WTC11 (cell line): ENCODE data around the gene NEDD4. TPM values are rescaled to one million over a fixed set of nuclear protein-coding genes. Genes with fewer than 3 reads are reported as not detected.

Experiments used
- ATAC-seq: fragments of 200-7000 bp; cut with Tn5 transposase; 2 replicates; pipeline ENCODE4 v1.10.0; 2021; ENCODE audit warnings: mild to moderate bottlenecking, moderate library complexity
- CTCF ChIA-PET: fragments of 300-600 bp; sonication (Branson Sonifier 250); formaldehyde crosslinking; loops from one replicate; lab custom pipeline; 2021; ENCODE audit warnings: antibody characterized with exemption; lab: Charles Lee
- POLR2A ChIA-PET: fragments of 350-600 bp; sonication (Branson Sonifier 250); formaldehyde crosslinking; loops from one replicate; lab custom pipeline; 2021; ENCODE audit warnings: antibody characterized with exemption; lab: Charles Lee
- DNase-seq: peaks from one replicate; pipeline ENCODE4 v3.0.0; 2021; ENCODE audit warnings: low spot score
- H3K27ac Mint-ChIP-seq: 2 replicates; pipeline ENCODE4 v1.8.0; 2021; ENCODE audit warnings: mixed read lengths
- H3K27me3 Mint-ChIP-seq: 2 replicates; pipeline ENCODE4 v1.8.0; 2021; ENCODE audit warnings: low read depth, mild to moderate bottlenecking, moderate library complexity, mixed read lengths
- H3K36me3 Mint-ChIP-seq: 2 replicates; pipeline ENCODE4 v1.8.0; 2021; ENCODE audit warnings: mixed read lengths
- H3K4me1 Mint-ChIP-seq: 2 replicates; pipeline ENCODE4 v1.8.0; 2022; ENCODE audit warnings: mixed read lengths
- H3K4me3 Mint-ChIP-seq: 2 replicates; pipeline ENCODE4 v1.8.0; 2021; ENCODE audit warnings: mild to moderate bottlenecking, moderate library complexity, mixed read lengths
- H3K9me3 Mint-ChIP-seq: 2 replicates; pipeline ENCODE4 v1.8.0; 2021; ENCODE audit warnings: mixed read lengths
- ATF2 ChIP-seq: sonication (generic); formaldehyde crosslinking; IDR thresholded peaks from 2 replicates; pipeline ENCODE4 v1.8.1; 2022; ENCODE audit warnings: low read depth, missing genetic modification reagents, borderline replicate concordance
- ELF4 ChIP-seq: sonication (generic); formaldehyde crosslinking; IDR thresholded peaks from 2 replicates; pipeline ENCODE4 v1.8.1; 2022; ENCODE audit warnings: low read depth, mild to moderate bottlenecking, moderate library complexity, missing genetic modification reagents
- ETV6 ChIP-seq: sonication (generic); formaldehyde crosslinking; IDR thresholded peaks from 2 replicates; pipeline ENCODE4 v1.8.1; 2022; ENCODE audit warnings: mild to moderate bottlenecking, missing genetic modification reagents
- FOXJ3 ChIP-seq: sonication (generic); formaldehyde crosslinking; IDR thresholded peaks from 2 replicates; pipeline ENCODE4 v1.9.0; 2021; ENCODE audit warnings: missing genetic modification reagents, mild to moderate bottlenecking, borderline replicate concordance
- GRHL2 ChIP-seq: fragments of 250-450 bp; sonication (Bioruptor Pico); IDR thresholded peaks from 2 replicates; pipeline ENCODE4 v1.8.0; 2022; ENCODE audit warnings: mild to moderate bottlenecking, moderate library complexity; ENCODE audit not compliant: insufficient replicate concordance, severe bottlenecking
- HMGA2 ChIP-seq: fragments of 250-450 bp; sonication (Bioruptor Pico); IDR thresholded peaks from 2 replicates; pipeline ENCODE4 v1.4.0; 2021; ENCODE audit warnings: mild to moderate bottlenecking, moderate library complexity
- NFE2L1 ChIP-seq: sonication (generic); formaldehyde crosslinking; IDR thresholded peaks from 2 replicates; pipeline ENCODE4 v1.8.1; 2023; ENCODE audit warnings: missing genetic modification reagents
- NR1H2 ChIP-seq: sonication (generic); formaldehyde crosslinking; IDR thresholded peaks from 2 replicates; pipeline ENCODE4 v1.9.0; 2021; ENCODE audit warnings: mild to moderate bottlenecking, moderate library complexity, missing genetic modification reagents
- RELA ChIP-seq: sonication (generic); formaldehyde crosslinking; IDR thresholded peaks from 2 replicates; pipeline ENCODE4 v1.8.1; 2022; ENCODE audit warnings: missing genetic modification reagents, mild to moderate bottlenecking, borderline replicate concordance
- USF2 ChIP-seq: sonication (generic); formaldehyde crosslinking; IDR thresholded peaks from 2 replicates; pipeline ENCODE4 v1.8.1; 2023; ENCODE audit warnings: mild to moderate bottlenecking, missing genetic modification reagents, moderate library complexity
- ZNF416 ChIP-seq: fragments of 250-450 bp; sonication (Bioruptor Pico); IDR thresholded peaks from 2 replicates; pipeline ENCODE4 v1.9.0; 2021; ENCODE audit warnings: mild to moderate bottlenecking, inconsistent platforms
- ZNF532 ChIP-seq: fragments of 250-450 bp; sonication (Bioruptor Pico); IDR thresholded peaks from 2 replicates; pipeline ENCODE4 v1.9.0; 2021; ENCODE audit warnings: mild to moderate bottlenecking, borderline replicate concordance
- total RNA-seq: library from RNA; stranded (reverse); gene quantifications from 3 replicates; pipeline ENCODE4 v1.2.3, GENCODE V29; 2021
- TF ChIP-seq, protein P1 (sequence below): sonication (generic); formaldehyde crosslinking; IDR thresholded peaks from 2 replicates; pipeline ENCODE4 v1.8.1; 2023; ENCODE audit warnings: mild to moderate bottlenecking, missing genetic modification reagents
- TF ChIP-seq, protein P2 (sequence below): sonication (generic); formaldehyde crosslinking; IDR thresholded peaks from 2 replicates; pipeline ENCODE4 v1.8.0; 2023; ENCODE audit warnings: missing genetic modification reagents, mild to moderate bottlenecking, borderline replicate concordance
- TF ChIP-seq, protein P3 (sequence below): fragments of 250-450 bp; sonication (Bioruptor Pico); conservative IDR thresholded peaks from 2 replicates; pipeline ENCODE4 v1.9.0; 2021; ENCODE audit warnings: mild to moderate bottlenecking
- TF ChIP-seq, protein P4 (sequence below): sonication (generic); formaldehyde crosslinking; IDR thresholded peaks from 2 replicates; pipeline ENCODE4 v1.8.1; 2023; ENCODE audit warnings: mild to moderate bottlenecking, missing genetic modification reagents, borderline replicate concordance

NEDD4 gene
- total RNA-seq, 1 experiment from 2014 or later: 4.5 TPM

- no peak overlapping the region for H3K4me3 Mint-ChIP-seq
- H3K4me1 Mint-ChIP-seq: peaks cover 6% of the 10 kb centered on the region
- H3K36me3 Mint-ChIP-seq: no peaks in the 10 kb centered on the region
- peaks cover 4% of the 10 kb centered on the region; the same call in 1 of the 2 replicates for H3K9me3 Mint-ChIP-seq
- no peak overlapping the region for H3K27ac Mint-ChIP-seq
- POLR2A ChIA-PET: no interaction called here
- H3K27me3 Mint-ChIP-seq: no peaks in the 10 kb centered on the region; the same call in 1 of the 2 replicates
- CTCF ChIA-PET: no interaction called here
- DNase-seq (no peak), ATAC-seq (no peak)
- TF ChIP-seq HMGA2 (CRISPR knock-in tag): no peak
- TF ChIP-seq NFE2L1 (CRISPR knock-in tag): no peak
- no peak for TF ChIP-seq RELA (CRISPR knock-in tag)
- TF ChIP-seq, protein P1, sequence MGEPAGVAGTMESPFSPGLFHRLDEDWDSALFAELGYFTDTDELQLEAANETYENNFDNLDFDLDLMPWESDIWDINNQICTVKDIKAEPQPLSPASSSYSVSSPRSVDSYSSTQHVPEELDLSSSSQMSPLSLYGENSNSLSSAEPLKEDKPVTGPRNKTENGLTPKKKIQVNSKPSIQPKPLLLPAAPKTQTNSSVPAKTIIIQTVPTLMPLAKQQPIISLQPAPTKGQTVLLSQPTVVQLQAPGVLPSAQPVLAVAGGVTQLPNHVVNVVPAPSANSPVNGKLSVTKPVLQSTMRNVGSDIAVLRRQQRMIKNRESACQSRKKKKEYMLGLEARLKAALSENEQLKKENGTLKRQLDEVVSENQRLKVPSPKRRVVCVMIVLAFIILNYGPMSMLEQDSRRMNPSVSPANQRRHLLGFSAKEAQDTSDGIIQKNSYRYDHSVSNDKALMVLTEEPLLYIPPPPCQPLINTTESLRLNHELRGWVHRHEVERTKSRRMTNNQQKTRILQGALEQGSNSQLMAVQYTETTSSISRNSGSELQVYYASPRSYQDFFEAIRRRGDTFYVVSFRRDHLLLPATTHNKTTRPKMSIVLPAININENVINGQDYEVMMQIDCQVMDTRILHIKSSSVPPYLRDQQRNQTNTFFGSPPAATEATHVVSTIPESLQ (CRISPR knock-in tag): no peak
- no peak for TF ChIP-seq ZNF532 (CRISPR knock-in tag)
- no peak for TF ChIP-seq ELF4 (CRISPR knock-in tag)
- TF ChIP-seq ZNF416 (CRISPR knock-in tag): no peak
- TF ChIP-seq USF2 (CRISPR knock-in tag): no peak
- no peak for TF ChIP-seq ATF2
- no peak for TF ChIP-seq GRHL2
- TF ChIP-seq, protein P2, sequence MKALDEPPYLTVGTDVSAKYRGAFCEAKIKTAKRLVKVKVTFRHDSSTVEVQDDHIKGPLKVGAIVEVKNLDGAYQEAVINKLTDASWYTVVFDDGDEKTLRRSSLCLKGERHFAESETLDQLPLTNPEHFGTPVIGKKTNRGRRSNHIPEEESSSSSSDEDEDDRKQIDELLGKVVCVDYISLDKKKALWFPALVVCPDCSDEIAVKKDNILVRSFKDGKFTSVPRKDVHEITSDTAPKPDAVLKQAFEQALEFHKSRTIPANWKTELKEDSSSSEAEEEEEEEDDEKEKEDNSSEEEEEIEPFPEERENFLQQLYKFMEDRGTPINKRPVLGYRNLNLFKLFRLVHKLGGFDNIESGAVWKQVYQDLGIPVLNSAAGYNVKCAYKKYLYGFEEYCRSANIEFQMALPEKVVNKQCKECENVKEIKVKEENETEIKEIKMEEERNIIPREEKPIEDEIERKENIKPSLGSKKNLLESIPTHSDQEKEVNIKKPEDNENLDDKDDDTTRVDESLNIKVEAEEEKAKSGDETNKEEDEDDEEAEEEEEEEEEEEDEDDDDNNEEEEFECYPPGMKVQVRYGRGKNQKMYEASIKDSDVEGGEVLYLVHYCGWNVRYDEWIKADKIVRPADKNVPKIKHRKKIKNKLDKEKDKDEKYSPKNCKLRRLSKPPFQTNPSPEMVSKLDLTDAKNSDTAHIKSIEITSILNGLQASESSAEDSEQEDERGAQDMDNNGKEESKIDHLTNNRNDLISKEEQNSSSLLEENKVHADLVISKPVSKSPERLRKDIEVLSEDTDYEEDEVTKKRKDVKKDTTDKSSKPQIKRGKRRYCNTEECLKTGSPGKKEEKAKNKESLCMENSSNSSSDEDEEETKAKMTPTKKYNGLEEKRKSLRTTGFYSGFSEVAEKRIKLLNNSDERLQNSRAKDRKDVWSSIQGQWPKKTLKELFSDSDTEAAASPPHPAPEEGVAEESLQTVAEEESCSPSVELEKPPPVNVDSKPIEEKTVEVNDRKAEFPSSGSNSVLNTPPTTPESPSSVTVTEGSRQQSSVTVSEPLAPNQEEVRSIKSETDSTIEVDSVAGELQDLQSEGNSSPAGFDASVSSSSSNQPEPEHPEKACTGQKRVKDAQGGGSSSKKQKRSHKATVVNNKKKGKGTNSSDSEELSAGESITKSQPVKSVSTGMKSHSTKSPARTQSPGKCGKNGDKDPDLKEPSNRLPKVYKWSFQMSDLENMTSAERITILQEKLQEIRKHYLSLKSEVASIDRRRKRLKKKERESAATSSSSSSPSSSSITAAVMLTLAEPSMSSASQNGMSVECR (CRISPR knock-in tag): no peak
- TF ChIP-seq, protein P3, sequence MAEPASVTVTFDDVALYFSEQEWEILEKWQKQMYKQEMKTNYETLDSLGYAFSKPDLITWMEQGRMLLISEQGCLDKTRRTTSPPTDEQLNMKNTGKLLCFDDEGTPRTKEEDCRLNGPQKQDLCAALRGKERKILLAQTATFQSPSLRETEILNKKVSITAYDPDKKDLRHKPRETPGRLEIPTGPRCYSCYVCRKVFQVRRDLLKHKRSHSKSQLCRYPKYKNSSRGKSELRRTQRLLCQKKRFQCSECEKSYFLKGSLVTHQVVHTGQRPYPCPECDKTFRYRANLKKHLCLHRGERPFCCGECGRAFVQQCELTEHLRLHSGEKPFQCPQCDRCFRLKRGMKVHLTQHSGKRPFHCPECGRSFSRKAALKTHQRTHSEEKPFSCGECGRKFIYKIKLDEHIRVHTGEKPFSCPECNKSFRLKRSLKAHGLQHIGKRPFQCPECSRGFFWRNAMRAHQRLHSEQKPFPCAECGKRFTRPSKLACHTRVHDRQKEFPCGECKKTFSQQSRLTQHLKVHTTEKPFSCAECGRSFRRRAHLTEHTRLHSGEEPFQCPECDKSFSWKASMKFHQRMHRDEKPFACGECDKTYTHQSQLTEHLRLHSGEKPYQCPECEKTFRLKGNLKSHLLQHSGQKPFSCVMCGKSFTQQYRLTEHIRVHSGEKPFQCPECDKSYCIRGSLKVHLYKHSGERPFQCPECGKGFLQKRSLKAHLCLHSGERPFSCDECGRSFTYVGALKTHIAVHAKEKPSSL (CRISPR knock-in tag): no peak
- TF ChIP-seq FOXJ3 (CRISPR knock-in tag): no peak
- TF ChIP-seq NR1H2 (CRISPR knock-in tag): no peak
- TF ChIP-seq, protein P4, sequence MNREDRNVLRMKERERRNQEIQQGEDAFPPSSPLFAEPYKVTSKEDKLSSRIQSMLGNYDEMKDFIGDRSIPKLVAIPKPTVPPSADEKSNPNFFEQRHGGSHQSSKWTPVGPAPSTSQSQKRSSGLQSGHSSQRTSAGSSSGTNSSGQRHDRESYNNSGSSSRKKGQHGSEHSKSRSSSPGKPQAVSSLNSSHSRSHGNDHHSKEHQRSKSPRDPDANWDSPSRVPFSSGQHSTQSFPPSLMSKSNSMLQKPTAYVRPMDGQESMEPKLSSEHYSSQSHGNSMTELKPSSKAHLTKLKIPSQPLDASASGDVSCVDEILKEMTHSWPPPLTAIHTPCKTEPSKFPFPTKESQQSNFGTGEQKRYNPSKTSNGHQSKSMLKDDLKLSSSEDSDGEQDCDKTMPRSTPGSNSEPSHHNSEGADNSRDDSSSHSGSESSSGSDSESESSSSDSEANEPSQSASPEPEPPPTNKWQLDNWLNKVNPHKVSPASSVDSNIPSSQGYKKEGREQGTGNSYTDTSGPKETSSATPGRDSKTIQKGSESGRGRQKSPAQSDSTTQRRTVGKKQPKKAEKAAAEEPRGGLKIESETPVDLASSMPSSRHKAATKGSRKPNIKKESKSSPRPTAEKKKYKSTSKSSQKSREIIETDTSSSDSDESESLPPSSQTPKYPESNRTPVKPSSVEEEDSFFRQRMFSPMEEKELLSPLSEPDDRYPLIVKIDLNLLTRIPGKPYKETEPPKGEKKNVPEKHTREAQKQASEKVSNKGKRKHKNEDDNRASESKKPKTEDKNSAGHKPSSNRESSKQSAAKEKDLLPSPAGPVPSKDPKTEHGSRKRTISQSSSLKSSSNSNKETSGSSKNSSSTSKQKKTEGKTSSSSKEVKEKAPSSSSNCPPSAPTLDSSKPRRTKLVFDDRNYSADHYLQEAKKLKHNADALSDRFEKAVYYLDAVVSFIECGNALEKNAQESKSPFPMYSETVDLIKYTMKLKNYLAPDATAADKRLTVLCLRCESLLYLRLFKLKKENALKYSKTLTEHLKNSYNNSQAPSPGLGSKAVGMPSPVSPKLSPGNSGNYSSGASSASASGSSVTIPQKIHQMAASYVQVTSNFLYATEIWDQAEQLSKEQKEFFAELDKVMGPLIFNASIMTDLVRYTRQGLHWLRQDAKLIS (CRISPR knock-in tag): no peak
- no peak for TF ChIP-seq ETV6 (CRISPR knock-in tag)
These were observed 170.2 kb downstream of the NEDD4 start for GRCh38 chr15:55823191-55823670.
